Esophagus muscularis mucosa (tissue), 4 donors: Measurements from ENCODE around the gene SELL. TPM values are rescaled to one million over a fixed set of nuclear protein-coding genes. Genes with fewer than 3 reads are reported as not detected.

Experiments used
- DNase-seq: peaks from one replicate; pipeline ENCODE4 v3.0.0-alpha.2; 2017; ENCODE audit errors: extremely low spot score
- H3K27ac ChIP-seq, 4 donors: fragments of 200-600 bp; sonication (generic); replicated peaks in 1 of 4; 1 replicate in 3 of 4; 2 replicates in 1 of 4; pipeline ENCODE4 v1.5.1; 2016 to 2019; ENCODE audit warnings: mild to moderate bottlenecking in 1 of 4
- H3K27me3 ChIP-seq, 4 donors: fragments of 200-600 bp; sonication (generic); one replicate each; pipeline versions ENCODE4 v1.5.1 to v1.6.0; 2016 to 2019
- H3K36me3 ChIP-seq, 4 donors: fragments of 200-600 bp; sonication (generic); one replicate each; pipeline ENCODE4 v1.5.1; 2016 to 2019
- H3K4me1 ChIP-seq, 4 donors: fragments of 200-600 bp; sonication (generic); one replicate each; pipeline ENCODE4 v1.5.1; 2016 to 2019
- H3K4me3 ChIP-seq, 4 donors: fragments of 200-600 bp; sonication (generic); 1 replicate in 2 of 4; 2 replicates in 2 of 4; pipeline ENCODE4 v1.5.1; 2016 to 2019; ENCODE audit warnings: mild to moderate bottlenecking in 4 of 4, moderate library complexity in 1 of 4
- H3K9me3 ChIP-seq, 4 donors: fragments of 200-600 bp; sonication (generic); 1 replicate in 3 of 4; 2 replicates in 1 of 4; pipeline ENCODE4 v1.5.1; 2016 to 2019
- EP300 ChIP-seq: sonication (generic); formaldehyde crosslinking; IDR thresholded peaks from one replicate; pipeline ENCODE4 v1.6.1; 2017; ENCODE audit warnings: antibody characterized with exemption
- POLR2A ChIP-seq: fragments of 450-650 bp; IDR thresholded peaks from one replicate; pipeline ENCODE4 v1.6.1; 2017; ENCODE audit warnings: antibody characterized with exemption, moderate library complexity, mild to moderate bottlenecking, low read depth
- POLR2AphosphoS5 ChIP-seq, 2 donors: sonication (generic); formaldehyde crosslinking; IDR thresholded peaks; one replicate each; pipeline ENCODE4 v1.6.1; 2017; ENCODE audit warnings: antibody characterized with exemption in 2 of 2
- WGBS: methylation state at CpG from one replicate; pipeline ENCODE4 v1.1.5; 2018; 5-methylcytosine and 5-hydroxymethylcytosine counted together
- intact Hi-C: fragments of 100-400 bp; cut with DNase I; formaldehyde crosslinking; loops from one replicate; pipeline ENCODE4 v1.15.1; 2023
- total RNA-seq, 4 donors: library from RNA; depleted of rRNA; stranded (reverse); fragments of >200 nt; gene quantifications; one replicate each; pipeline versions ENCODE4 v1.1.0 to v1.2.1, GENCODE V29; 2016
- TF ChIP-seq, protein P1 (sequence below), 3 experiments: fragments of 200-600 bp in 2 of 3; fragments of 450-650 bp in 1 of 3; sonication (generic) in 2 of 3; IDR thresholded peaks; one replicate each; pipeline ENCODE4 v1.5.1; 2017 to 2019; ENCODE audit warnings: antibody characterized with exemption in 3 of 3, mild to moderate bottlenecking in 2 of 3, moderate library complexity in 1 of 3

SELL gene
- total RNA-seq, 4 donors from 2014 or later = 0.42 to 11.9 (median 0.86) TPM

DNA sequence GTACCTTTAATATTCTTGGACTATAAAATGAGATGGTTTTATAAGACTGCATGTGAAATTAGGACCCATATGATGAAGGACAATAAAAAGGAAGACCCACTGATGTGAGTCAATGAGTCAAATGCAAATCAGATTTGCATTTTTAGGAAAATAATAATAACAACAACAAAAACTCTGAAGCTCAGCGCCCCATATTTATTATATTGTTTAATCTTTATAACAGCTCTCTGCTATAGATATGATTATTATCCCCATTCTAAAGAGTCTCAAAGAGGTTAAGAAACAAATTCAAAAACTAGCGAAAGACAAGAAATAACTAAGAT is 850 bp upstream of the SELL start:
- intact Hi-C loops = loop anchor here (5.0 to 10.0 kb wide), 2 partner anchors 110 to 157 kb away; no protein-coding TSS in a partner anchor
- 89% methylated on average over 2 of the region's 2 CpGs for WGBS
- Histone ChIP-seq H3K27ac (no peak overlapping the region), H3K9me3 (peaks cover 0 to 14% (median 5%) of the 10 kb centered on the region in 4 donors), H3K4me3 (no peak overlapping the region), H3K27me3 (peaks cover 0 to 6% (median 0%) of the 10 kb centered on the region in 4 donors), H3K36me3 (no peaks in the 10 kb centered on the region), H3K4me1 (peaks cover 0 to 3% (median 0%) of the 10 kb centered on the region in 4 donors)
- no peak for DNase-seq
- TF ChIP-seq POLR2AphosphoS5 (IDR thresholded peaks at IDR 0.05) (no peak), POLR2A (no peak), EP300 (no peak)
- TF ChIP-seq, protein P1, sequence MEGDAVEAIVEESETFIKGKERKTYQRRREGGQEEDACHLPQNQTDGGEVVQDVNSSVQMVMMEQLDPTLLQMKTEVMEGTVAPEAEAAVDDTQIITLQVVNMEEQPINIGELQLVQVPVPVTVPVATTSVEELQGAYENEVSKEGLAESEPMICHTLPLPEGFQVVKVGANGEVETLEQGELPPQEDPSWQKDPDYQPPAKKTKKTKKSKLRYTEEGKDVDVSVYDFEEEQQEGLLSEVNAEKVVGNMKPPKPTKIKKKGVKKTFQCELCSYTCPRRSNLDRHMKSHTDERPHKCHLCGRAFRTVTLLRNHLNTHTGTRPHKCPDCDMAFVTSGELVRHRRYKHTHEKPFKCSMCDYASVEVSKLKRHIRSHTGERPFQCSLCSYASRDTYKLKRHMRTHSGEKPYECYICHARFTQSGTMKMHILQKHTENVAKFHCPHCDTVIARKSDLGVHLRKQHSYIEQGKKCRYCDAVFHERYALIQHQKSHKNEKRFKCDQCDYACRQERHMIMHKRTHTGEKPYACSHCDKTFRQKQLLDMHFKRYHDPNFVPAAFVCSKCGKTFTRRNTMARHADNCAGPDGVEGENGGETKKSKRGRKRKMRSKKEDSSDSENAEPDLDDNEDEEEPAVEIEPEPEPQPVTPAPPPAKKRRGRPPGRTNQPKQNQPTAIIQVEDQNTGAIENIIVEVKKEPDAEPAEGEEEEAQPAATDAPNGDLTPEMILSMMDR (IDR thresholded peaks at IDR 0.05) = no peak

DNA sequence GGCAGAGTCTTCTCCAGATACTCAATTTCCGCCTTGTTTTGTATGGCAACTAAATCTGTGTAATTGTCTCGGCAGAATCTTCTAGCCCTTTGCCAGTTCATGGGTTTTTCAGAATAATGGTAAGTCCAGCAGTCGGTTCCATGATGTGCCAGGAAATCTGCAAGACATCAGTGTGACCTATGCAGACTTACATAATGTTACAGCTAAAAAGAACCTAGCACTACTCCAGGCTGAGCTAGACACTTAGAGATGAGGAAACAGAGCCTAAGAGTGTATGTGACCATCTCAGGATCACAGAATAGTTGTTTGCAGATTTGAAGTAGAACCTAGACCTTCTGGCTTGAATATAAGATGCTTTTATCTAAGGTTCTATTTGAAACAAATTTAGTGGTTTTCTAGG is 2.8 kb downstream of the SELL start:
- TF ChIP-seq POLR2A = no peak
- no peak for TF ChIP-seq EP300
- TF ChIP-seq, protein P1 (IDR thresholded peaks at IDR 0.05) = no peak
- TF ChIP-seq POLR2AphosphoS5 (IDR thresholded peaks at IDR 0.05) = no peak
- no peak for DNase-seq
- Histone ChIP-seq H3K9me3 (peaks cover 0 to 7% (median 4%) of the 10 kb centered on the region in 4 donors), H3K4me3 (no peak overlapping the region), H3K27me3 (peaks cover 0 to 6% (median 0%) of the 10 kb centered on the region in 4 donors), H3K4me1 (peaks cover 0 to 3% (median 0%) of the 10 kb centered on the region in 4 donors), H3K27ac (no peak overlapping the region), H3K36me3 (no peaks in the 10 kb centered on the region)
- WGBS = 70% methylated on average over 3 of the region's 3 CpGs
- intact Hi-C loops = no loop called here

GRCh38 chr1:169707912-169708604 is 3.4 kb downstream of the SELL start:
- intact Hi-C loops = no loop called here
- TF ChIP-seq, protein P1 (IDR thresholded peaks at IDR 0.05) = no peak
- no peak for TF ChIP-seq POLR2A
- no peak for TF ChIP-seq POLR2AphosphoS5 (IDR thresholded peaks at IDR 0.05)
- no peak for TF ChIP-seq EP300
- no peak overlapping the region for H3K27ac ChIP-seq
- peaks cover 0 to 3% (median under 1%) of the 10 kb centered on the region in 4 donors for H3K9me3 ChIP-seq
- DNase-seq = no peak
- peaks cover 0 to 3% (median 0%) of the 10 kb centered on the region in 4 donors for H3K4me1 ChIP-seq
- H3K36me3 ChIP-seq = no peaks in the 10 kb centered on the region
- H3K27me3 ChIP-seq = peaks cover 0 to 6% (median 0%) of the 10 kb centered on the region in 4 donors
- no peak overlapping the region for H3K4me3 ChIP-seq
- WGBS = 70% methylated on average over 9 of the region's 9 CpGs

DNA sequence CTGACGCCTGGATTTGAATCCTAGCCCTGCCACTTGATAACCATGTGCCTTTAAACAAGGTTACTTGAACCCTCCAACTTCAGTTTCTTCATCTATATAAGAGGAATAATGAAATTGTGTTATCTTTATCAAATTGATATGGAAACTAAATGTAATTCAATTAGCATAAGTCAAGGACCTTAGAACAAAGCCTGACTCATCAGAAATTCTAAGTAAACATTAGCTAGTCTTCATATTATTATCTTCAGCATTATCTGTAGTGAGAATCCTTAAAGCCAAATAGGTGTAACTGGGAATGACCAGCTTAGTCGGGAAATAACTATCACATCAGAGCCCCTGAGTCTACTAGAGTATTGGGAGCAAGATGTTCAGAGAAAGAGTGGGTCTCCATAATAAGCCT is 6.6 kb downstream of the SELL start:
- no peaks in the 10 kb centered on the region for H3K4me1 ChIP-seq
- DNase-seq = no peak
- H3K36me3 ChIP-seq = no peaks in the 10 kb centered on the region
- no peak overlapping the region for H3K27ac ChIP-seq
- peaks cover 0 to 6% (median 0%) of the 10 kb centered on the region in 4 donors for H3K27me3 ChIP-seq
- TF ChIP-seq POLR2A = no peak
- TF ChIP-seq POLR2AphosphoS5 (IDR thresholded peaks at IDR 0.05) = no peak
- no peak for TF ChIP-seq EP300
- TF ChIP-seq, protein P1 (IDR thresholded peaks at IDR 0.05) = no peak
- H3K4me3 ChIP-seq = no peak overlapping the region
- H3K9me3 ChIP-seq = no peaks in the 10 kb centered on the region
- intact Hi-C loops = no loop called here
- 83% methylated on average over 2 of the region's 2 CpGs for WGBS
